Natural killer cell treated with Interleukin-12 subunit alpha and Interleukin-12 subunit beta and Interleukin-15 and Interleukin-18, amount 100 ng/mL, for 72 hours (primary cell): ENCODE measurements around the gene IL17D. TPM values are rescaled to one million over a fixed set of nuclear protein-coding genes. Genes with fewer than 3 reads are reported as not detected.

Experiments
- ATAC-seq, 2 donors: fragments of 150-1000 bp; cut with Tn5 transposase in 1 of 2; sonication (Bioruptor Pico), chemical (Tn5 transposase) in 1 of 2; 2 replicates each; pipeline ENCODE4 v1.10.0; 2021
- DNase-seq: peaks from one replicate; pipeline ENCODE4 v3.0.0; 2022; ENCODE audit warnings: low spot score
- H3K27ac Mint-ChIP-seq, 2 donors: 1 replicate in 1 of 2; 2 replicates in 1 of 2; pipeline ENCODE4 v1.8.0; 2022; ENCODE audit warnings: mixed read lengths in 2 of 2, mild to moderate bottlenecking in 1 of 2, moderate library complexity in 1 of 2
- H3K27me3 Mint-ChIP-seq, 2 donors: 1 replicate in 1 of 2; 2 replicates in 1 of 2; pipeline ENCODE4 v1.8.0; 2022; ENCODE audit warnings: mixed read lengths in 2 of 2
- H3K36me3 Mint-ChIP-seq: one replicate; pipeline ENCODE4 v1.8.0; 2022; ENCODE audit warnings: mixed read lengths
- H3K4me1 Mint-ChIP-seq, 2 donors: 1 replicate in 1 of 2; 2 replicates in 1 of 2; pipeline ENCODE4 v1.8.0; 2022; ENCODE audit warnings: low read depth in 2 of 2, mixed read lengths in 2 of 2, mild to moderate bottlenecking in 1 of 2
- H3K4me3 Mint-ChIP-seq: one replicate; pipeline ENCODE4 v1.8.0; 2022; ENCODE audit warnings: mixed read lengths
- H3K9me3 Mint-ChIP-seq: 2 replicates; pipeline ENCODE4 v1.8.0; 2022; ENCODE audit warnings: mixed read lengths
- total RNA-seq, 2 donors: library from RNA; stranded (reverse); gene quantifications; one replicate each; pipeline ENCODE4 v1.2.3, GENCODE V29; 2022

IL17D gene
- total RNA-seq, 2 donors from 2014 or later: 0.22 TPM; not detected in 1

DNA sequence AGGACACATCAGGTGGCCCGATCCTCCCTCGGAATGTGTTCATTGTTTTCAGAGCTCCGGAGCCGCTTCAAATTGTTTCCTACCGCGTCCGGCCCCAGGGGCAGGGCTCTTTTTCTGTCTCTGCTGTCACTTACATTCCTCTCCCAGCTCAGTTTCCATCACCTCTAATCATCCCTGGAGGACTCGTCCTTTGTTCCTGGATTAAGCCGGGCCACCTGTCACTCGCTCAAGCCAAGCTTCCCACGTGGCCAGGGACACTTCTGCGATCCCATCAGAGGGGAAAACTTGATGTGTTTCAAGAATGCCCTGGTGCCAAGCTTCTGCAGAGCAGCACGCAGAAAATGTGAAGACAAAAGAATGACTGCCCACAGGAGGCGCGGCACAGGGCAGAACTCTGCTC is 13.5 kb downstream of the IL17D start:
- Mint-ChIP-seq H3K9me3 (no peaks in the 10 kb centered on the region), H3K4me1 (peaks cover 6 to 13% of the 10 kb centered on the region in 2 donors), H3K27ac (no peak overlapping the region), H3K4me3 (no peak overlapping the region), H3K36me3 (no peaks in the 10 kb centered on the region), H3K27me3 (peaks cover 14 to 23% of the 10 kb centered on the region in 2 donors)
- DNase-seq (no peak), ATAC-seq (no peak)

DNA sequence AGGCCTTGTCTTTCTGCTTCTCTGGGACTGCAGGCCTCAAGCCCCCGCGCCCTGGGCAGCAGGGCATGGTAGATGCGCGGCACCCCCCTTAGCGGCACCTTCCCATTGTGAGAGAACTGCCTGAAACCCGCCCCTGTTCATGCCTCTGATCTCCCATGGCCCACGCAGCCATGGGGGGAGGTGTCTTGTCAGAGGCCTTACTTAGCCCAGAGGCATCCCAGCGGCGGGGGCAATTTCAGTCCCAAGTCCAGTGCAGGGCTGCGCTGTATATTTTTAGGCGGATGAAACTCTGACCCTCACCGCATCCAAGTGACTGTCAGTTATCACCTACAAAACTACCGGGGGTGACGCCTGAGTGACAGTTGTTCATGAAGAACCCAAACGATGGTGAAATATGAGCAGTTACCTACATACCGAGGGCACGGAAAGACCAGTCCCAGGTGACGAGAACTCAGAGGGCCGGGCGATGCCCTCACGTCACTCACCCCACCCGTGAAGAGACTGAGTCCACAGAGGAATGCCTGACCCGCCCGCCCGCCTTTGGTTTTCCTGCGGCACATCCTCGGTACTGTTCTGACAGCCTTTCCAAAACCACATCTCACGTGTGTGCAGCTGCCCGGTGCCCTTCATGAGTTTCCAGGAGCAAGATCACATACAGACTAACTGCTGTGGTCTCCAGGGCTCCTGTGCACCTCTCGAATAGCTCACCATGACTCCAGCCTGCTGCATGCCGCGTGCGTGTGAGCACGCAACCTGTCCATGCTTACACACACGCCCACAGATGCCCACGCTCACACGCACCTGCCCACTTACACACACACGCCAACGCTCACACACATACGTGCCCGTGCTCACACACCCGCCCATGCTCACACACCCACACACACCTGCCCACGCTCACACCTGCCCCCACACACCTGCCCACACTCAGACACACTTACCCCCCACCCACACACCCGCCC is 14.4 kb downstream of the IL17D start:
- H3K27me3 Mint-ChIP-seq: peaks cover 16 to 19% of the 10 kb centered on the region in 2 donors
- no peaks in the 10 kb centered on the region for H3K9me3 Mint-ChIP-seq
- H3K4me3 Mint-ChIP-seq: no peak overlapping the region
- H3K27ac Mint-ChIP-seq: no peak overlapping the region
- DNase-seq (no peak), ATAC-seq (no peak)
- H3K36me3 Mint-ChIP-seq: no peaks in the 10 kb centered on the region
- peaks cover 3 to 7% of the 10 kb centered on the region in 2 donors for H3K4me1 Mint-ChIP-seq

DNA sequence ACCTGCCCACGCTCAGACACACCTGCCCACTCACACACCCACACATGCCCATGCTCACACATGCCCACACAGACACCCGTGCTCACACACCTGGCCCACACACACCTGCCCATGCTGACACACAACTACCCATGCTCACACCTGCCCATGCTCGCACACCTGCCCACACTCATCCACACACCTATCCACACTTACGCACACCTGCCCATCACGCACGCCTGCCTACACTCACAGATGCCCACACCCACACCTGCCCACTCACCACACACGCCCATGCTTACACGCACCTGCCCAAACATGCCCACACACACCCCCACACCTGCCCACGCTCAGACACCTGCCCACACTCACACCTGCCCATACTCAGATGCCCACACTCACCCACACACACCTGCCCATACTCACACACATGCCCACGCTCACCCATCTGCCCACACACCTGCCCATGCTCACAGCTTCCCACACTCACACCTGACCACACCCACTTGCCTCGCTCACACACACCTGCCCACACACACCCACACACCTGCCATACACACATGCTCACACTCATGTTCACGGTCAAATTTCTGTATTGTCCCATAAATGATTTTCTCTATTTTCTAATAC is 15.6 kb downstream of the IL17D start:
- DNase-seq (no peak), ATAC-seq (peak in 1 of 2 donors; percentile 6)
- Mint-ChIP-seq H3K27me3 (peaks cover 4 to 9% of the 10 kb centered on the region in 2 donors), H3K4me3 (no peak overlapping the region), H3K4me1 (no peaks in the 10 kb centered on the region), H3K27ac (no peak overlapping the region), H3K9me3 (no peaks in the 10 kb centered on the region), H3K36me3 (no peaks in the 10 kb centered on the region)

DNA sequence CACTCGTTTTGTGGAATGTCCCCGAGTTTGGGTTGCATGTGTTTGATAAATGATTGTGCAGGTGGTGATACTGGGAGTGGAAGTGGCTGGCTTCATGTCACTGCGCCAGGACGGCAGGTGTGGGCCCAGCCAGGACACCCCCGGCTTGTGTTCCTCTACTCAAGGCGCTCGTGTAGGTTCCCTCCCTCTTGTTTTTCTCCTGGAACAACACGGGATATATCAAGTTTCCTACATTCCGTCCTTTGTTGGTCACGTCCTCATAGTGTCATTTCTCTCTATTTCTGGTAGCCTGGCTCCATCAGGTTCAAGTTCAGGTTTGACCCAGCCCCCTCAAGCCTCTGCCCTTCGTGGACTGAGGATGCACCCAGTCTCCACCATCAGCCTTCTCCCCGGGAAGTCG is 16.3 kb downstream of the IL17D start:
- H3K4me1 Mint-ChIP-seq: no peaks in the 10 kb centered on the region
- no peak overlapping the region for H3K27ac Mint-ChIP-seq
- H3K9me3 Mint-ChIP-seq: no peaks in the 10 kb centered on the region
- H3K27me3 Mint-ChIP-seq: peaks cover 0 to 7% of the 10 kb centered on the region in 2 donors
- DNase-seq (no peak), ATAC-seq (no peak)
- no peaks in the 10 kb centered on the region for H3K36me3 Mint-ChIP-seq
- H3K4me3 Mint-ChIP-seq: no peak overlapping the region

DNA sequence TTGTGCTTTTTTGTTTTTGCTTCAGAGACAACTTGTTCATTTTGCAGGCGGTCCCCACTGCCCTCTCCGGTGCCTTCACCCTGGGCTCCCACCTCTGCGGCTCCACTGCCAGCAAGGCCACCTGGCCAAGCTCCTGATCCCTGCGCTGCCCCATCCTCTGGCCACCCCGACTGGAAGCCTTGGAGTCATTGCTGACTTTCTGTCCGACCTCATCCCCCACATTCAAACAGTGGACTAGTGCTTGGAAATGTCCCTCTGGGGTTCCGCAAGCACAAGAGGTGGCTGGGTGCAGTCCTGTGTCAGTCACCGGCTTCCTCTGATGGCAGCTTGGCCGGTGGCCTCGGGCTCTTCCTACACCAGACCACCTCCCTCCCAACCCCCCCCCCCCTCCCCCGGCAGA is 17.0 kb downstream of the IL17D start:
- no peaks in the 10 kb centered on the region for H3K36me3 Mint-ChIP-seq
- H3K4me1 Mint-ChIP-seq: no peaks in the 10 kb centered on the region
- H3K27me3 Mint-ChIP-seq: peaks cover 0 to 7% of the 10 kb centered on the region in 2 donors
- DNase-seq (no peak), ATAC-seq (no peak)
- H3K27ac Mint-ChIP-seq: no peak overlapping the region
- no peaks in the 10 kb centered on the region for H3K9me3 Mint-ChIP-seq
- H3K4me3 Mint-ChIP-seq: no peak overlapping the region

DNA sequence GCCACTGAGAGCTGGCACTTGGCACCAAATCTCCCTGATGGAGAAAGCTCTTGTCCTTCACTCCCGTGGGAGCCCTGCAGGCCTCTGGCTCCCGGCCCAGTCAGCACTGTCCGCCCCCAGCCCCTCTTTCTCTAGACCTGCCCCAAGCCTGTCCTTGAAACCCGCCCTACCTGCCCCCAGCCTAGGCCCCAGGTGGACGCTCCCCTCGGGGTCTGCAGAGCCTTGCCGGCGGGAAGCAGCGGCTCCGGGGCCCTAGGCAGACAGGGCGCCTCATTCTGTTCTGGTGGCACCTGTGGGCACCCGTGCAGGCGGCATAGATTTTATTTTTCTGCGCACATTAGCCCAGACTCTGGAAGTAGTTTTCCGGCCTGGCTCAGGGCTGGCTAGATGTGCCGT is 17.6 kb downstream of the IL17D start:
- ATAC-seq (no peak), DNase-seq (no peak)
- H3K36me3 Mint-ChIP-seq: no peaks in the 10 kb centered on the region
- no peaks in the 10 kb centered on the region for H3K4me1 Mint-ChIP-seq
- H3K27ac Mint-ChIP-seq: no peak overlapping the region
- peaks cover 0 to 7% of the 10 kb centered on the region in 2 donors for H3K27me3 Mint-ChIP-seq
- no peak overlapping the region for H3K4me3 Mint-ChIP-seq
- H3K9me3 Mint-ChIP-seq: no peaks in the 10 kb centered on the region

DNA sequence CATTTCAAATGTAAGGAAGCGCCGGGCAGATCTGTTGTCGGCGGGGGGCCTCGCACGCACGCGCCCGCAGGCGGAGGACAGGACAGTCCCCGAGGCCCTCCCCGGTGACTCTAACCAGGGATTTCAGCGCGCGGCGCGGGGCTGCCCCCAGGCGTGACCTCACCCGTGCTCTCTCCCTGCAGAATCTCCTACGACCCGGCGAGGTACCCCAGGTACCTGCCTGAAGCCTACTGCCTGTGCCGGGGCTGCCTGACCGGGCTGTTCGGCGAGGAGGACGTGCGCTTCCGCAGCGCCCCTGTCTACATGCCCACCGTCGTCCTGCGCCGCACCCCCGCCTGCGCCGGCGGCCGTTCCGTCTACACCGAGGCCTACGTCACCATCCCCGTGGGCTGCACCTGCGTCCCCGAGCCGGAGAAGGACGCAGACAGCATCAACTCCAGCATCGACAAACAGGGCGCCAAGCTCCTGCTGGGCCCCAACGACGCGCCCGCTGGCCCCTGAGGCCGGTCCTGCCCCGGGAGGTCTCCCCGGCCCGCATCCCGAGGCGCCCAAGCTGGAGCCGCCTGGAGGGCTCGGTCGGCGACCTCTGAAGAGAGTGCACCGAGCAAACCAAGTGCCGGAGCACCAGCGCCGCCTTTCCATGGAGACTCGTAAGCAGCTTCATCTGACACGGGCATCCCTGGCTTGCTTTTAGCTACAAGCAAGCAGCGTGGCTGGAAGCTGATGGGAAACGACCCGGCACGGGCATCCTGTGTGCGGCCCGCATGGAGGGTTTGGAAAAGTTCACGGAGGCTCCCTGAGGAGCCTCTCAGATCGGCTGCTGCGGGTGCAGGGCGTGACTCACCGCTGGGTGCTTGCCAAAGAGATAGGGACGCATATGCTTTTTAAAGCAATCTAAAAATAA is 18.2 kb downstream of the IL17D start:
- ATAC-seq (peak; percentile 37 to 52), DNase-seq (no peak)
- Mint-ChIP-seq H3K4me1 (no peaks in the 10 kb centered on the region), H3K27me3 (peaks cover 0 to 7% of the 10 kb centered on the region in 2 donors), H3K9me3 (no peaks in the 10 kb centered on the region), H3K27ac (no peak overlapping the region), H3K4me3 (no peak overlapping the region), H3K36me3 (no peaks in the 10 kb centered on the region)

DNA sequence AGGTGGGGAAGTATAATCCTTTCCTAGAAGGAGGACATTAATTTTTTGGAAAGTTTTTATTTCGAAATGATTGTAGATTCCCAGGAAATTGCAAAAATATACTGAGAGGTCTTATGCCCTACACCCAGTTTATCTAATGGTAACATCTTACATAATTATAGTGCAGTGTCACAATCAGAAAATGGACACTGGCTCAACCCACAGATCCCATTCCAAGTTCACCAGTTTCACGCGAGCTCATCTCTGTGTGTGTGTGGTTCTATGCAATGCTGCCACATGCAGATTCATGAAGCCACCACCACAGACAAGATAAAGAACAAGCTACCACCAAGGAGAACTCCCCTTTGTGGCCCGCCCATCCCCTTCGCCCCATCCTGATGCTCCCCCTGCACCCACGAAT is 24.4 kb downstream of the IL17D start:
- no peaks in the 10 kb centered on the region for H3K9me3 Mint-ChIP-seq
- no peaks in the 10 kb centered on the region for H3K27me3 Mint-ChIP-seq

DNA sequence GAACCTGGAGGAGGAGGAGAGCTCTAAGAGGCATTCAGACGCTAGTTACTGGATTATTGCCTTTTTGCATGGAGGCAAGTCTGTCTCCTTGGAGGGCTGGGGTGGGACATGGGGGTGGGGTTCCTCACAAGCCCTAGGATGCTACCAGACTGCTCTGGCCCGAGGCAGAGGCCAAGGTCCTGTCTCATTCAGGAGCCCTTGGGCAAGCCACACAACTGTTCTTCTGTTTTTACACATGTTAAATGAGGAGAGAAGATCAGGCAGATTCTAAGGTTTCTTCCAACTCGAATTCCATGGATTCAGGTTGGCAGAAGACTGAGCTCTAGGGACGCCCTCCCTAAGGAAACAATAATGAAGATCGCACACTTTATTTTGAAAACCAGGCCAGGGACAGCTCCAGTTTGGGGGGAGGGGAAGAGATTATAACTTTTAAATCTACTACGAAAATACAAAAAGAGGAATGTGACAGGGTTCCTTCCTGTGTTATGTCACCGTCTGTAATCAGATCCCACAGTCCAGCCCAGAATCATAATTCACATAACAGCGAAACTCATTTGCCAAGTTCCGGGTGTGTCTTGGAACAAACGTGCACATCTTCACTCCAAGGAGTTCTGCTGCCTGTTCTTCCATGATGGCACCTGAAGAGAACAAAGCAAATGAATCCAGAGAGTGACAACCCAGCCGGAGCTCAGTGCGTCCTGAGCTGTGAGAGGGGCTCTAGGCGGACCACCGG is 25.2 kb downstream of the IL17D start:
- Mint-ChIP-seq H3K9me3 (no peaks in the 10 kb centered on the region), H3K27ac (no peak overlapping the region), H3K27me3 (no peaks in the 10 kb centered on the region), H3K36me3 (no peaks in the 10 kb centered on the region), H3K4me3 (no peak overlapping the region), H3K4me1 (peaks cover 0 to 4% of the 10 kb centered on the region in 2 donors)
- ATAC-seq: no peak
- DNase-seq: no peak

More for the DNA sequence above, 24.4 kb downstream of the IL17D start:
- peaks cover 0 to 4% of the 10 kb centered on the region in 2 donors for H3K4me1 Mint-ChIP-seq
- H3K27ac Mint-ChIP-seq: no peak overlapping the region
- no peak overlapping the region for H3K4me3 Mint-ChIP-seq
- ATAC-seq (no peak), DNase-seq (no peak)
- H3K36me3 Mint-ChIP-seq: no peaks in the 10 kb centered on the region

DNA sequence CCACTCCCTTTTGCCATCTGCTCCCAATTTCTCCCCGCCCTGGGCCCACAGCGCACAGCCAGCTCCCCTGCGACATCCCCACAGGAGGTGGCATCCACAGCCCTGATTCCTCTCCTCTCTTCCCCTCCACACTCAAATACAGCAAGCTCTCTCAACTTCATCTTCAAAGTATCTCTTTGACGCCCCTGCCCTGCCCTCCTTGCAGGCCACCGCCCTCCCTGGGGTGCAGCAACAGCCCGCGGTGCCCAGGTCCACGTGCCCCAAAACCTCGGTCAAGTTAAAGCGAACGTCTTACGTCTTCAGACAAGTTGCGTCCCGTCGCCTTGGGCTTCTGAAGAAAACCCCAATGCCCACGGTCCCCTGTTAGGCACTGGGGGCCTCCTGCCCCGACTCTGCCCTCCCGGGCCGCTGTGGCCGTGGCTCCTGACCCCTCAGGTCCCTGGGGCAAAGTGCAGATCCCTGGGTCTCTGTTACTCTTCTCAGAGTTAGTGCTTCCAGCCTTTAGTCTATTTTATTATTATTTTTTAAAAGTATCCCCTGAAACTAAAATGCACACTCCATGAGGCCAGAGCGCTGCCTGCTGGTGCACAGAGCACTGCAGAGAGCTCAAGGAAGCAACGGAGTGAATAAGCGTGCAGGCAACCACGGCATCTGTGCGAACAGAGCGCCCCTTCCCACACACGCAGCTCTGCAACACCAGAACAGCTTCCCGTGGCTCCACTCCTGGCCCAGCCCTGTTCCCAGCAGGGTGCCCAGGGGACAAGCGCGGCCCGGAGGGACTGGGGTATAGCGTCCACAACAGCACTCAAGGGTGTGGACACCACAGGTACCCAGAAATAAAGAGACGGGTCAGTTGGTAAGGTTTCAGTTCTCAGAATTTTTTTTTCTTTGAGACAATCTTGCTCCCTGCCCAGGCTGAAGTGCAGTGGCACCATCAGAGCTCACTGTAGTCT is 26.4 kb downstream of the IL17D start:
- Mint-ChIP-seq H3K36me3 (no peaks in the 10 kb centered on the region), H3K27ac (no peak overlapping the region), H3K27me3 (no peaks in the 10 kb centered on the region), H3K9me3 (no peaks in the 10 kb centered on the region), H3K4me3 (no peak overlapping the region), H3K4me1 (peaks cover 0 to 4% of the 10 kb centered on the region in 2 donors)
- DNase-seq (no peak), ATAC-seq (no peak)

DNA sequence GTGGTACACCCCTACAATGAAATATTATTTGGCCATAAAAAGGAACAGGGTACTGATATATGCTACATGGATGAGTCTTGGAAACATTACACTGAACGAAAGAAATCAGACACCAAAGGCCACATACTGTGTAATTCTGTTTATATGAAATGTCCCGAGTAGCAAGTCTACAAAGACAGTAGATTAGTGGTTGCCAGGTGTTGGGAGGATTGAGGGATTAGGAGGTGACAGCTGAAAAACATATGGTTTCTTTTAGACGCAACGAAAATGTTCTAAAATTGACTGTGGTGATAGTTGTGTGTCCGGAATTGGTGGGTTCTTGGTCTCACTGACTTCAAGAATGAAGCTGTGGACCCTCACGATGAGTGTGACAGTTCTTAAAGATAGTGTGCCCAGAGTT is 35.1 kb downstream of the IL17D start:
- Mint-ChIP-seq H3K27me3 (no peaks in the 10 kb centered on the region), H3K36me3 (no peaks in the 10 kb centered on the region), H3K9me3 (no peaks in the 10 kb centered on the region), H3K4me1 (no peaks in the 10 kb centered on the region), H3K27ac (no peak overlapping the region), H3K4me3 (no peak overlapping the region)
- DNase-seq: no peak
- ATAC-seq: no peak

DNA sequence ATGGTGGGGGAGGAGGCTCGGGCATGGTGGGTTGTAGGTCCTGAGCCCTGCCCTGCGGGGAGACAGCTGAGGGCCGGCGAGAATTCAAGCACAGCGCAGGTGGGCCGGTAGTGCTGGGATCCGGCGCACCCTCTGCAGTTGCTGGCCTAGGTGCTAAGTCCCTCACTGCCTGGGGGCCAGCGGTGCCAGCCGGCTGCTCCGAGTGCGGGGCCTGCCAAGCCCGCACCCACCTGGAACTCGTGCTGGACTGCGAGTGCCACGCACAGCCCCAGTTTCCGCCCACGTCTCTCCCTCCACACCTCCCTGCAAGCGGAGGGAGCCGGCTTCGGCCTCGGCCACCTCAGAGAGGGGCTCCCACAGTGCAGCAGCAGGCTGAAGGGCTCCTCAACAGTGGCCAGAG is 36.5 kb downstream of the IL17D start:
- peak; percentile 31 to 40 for ATAC-seq
- Mint-ChIP-seq H3K9me3 (no peaks in the 10 kb centered on the region), H3K27ac (no peak overlapping the region), H3K4me3 (no peak overlapping the region), H3K36me3 (peaks cover under 1% of the 10 kb centered on the region), H3K27me3 (no peaks in the 10 kb centered on the region), H3K4me1 (no peaks in the 10 kb centered on the region)
- no peak for DNase-seq
